ENCODE results near the gene RAB34. TPM values are rescaled to one million over a fixed set of nuclear protein-coding genes. Genes with fewer than 3 reads are reported as not detected.

The RAB34 gene
- total and polyA plus RNA-seq, 2 donors (not counting 3 experiments of a cell fraction or from before 2014, with no cell fraction given), result 62.3 to 113 TPM

- dilution Hi-C loops (cut with MboI; ENCODE audit: extremely low pct_ligation_motif_present, low sequenced_read_pairs), result no loop called here
- H3K79me2 ChIP-seq (ENCODE audit: control insufficient read depth, insufficient read depth, low read length), result no peaks in the 10 kb centered on the region
- intact Hi-C loops (cut with micrococcal nuclease), result no loop called here
- H2AFZ ChIP-seq (ENCODE audit: low read depth, low read length), result no peak overlapping the region
- no peak for TF ChIP-seq EZH2 (IDR thresholded peaks at IDR 0.05; ENCODE audit: borderline replicate concordance, low read depth, low read length, severe bottlenecking)
- TF ChIP-seq GATA2 (IDR thresholded peaks at IDR 0.05; ENCODE audit: insufficient read depth, insufficient read length, low read depth, low read length), result no peak
- TF ChIP-seq, protein P1, sequence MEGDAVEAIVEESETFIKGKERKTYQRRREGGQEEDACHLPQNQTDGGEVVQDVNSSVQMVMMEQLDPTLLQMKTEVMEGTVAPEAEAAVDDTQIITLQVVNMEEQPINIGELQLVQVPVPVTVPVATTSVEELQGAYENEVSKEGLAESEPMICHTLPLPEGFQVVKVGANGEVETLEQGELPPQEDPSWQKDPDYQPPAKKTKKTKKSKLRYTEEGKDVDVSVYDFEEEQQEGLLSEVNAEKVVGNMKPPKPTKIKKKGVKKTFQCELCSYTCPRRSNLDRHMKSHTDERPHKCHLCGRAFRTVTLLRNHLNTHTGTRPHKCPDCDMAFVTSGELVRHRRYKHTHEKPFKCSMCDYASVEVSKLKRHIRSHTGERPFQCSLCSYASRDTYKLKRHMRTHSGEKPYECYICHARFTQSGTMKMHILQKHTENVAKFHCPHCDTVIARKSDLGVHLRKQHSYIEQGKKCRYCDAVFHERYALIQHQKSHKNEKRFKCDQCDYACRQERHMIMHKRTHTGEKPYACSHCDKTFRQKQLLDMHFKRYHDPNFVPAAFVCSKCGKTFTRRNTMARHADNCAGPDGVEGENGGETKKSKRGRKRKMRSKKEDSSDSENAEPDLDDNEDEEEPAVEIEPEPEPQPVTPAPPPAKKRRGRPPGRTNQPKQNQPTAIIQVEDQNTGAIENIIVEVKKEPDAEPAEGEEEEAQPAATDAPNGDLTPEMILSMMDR (IDR thresholded peaks at IDR 0.05; ENCODE audit: extremely low read depth in 1 of 2, insufficient read depth in 1 of 2, low read depth in 1 of 2, low read length in 2 of 2), result no peak
- TF ChIP-seq POLR2A (IDR thresholded peaks at IDR 0.05; ENCODE audit: low read depth, low read length), result no peak
- no peak for TF ChIP-seq JUN (IDR thresholded peaks at IDR 0.05; ENCODE audit: borderline replicate concordance, insufficient read depth, insufficient read length, low read depth)
- TF ChIP-seq, protein P2, sequence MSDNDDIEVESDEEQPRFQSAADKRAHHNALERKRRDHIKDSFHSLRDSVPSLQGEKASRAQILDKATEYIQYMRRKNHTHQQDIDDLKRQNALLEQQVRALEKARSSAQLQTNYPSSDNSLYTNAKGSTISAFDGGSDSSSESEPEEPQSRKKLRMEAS (IDR thresholded peaks at IDR 0.05; ENCODE audit: insufficient read depth, insufficient read length), result no peak
- no peak for TF ChIP-seq FOS (IDR thresholded peaks at IDR 0.05; ENCODE audit: borderline replicate concordance, insufficient read depth, low read length)
- TF ChIP-seq POLR2AphosphoS5 (IDR thresholded peaks at IDR 0.05; ENCODE audit: insufficient read depth, low read depth, low read length), result no peak
- no peak for TF ChIP-seq MYC (IDR thresholded peaks at IDR 0.05; ENCODE audit: low read depth, low read length)
- H3K9ac ChIP-seq (replicated peaks; ENCODE audit: extremely low read depth, insufficient read depth, low read length), result no peak overlapping the region
- peaks cover 37 to 54% of the 10 kb centered on the region in 2 experiments for H3K36me3 ChIP-seq (ENCODE audit: control insufficient read depth in 2 of 2, extremely low read depth in 1 of 2, insufficient read depth in 2 of 2, low read length in 2 of 2)
- no peaks in the 10 kb centered on the region for H3K27me3 ChIP-seq (ENCODE audit: control insufficient read depth in 2 of 2, insufficient read depth in 2 of 2, low read length in 2 of 2)
- H3K9me1 ChIP-seq (replicated peaks; ENCODE audit: control insufficient read depth, extremely low read depth, insufficient read depth, low read length), result no peaks in the 10 kb centered on the region
- no peak overlapping the region for H3K4me2 ChIP-seq (ENCODE audit: insufficient read depth, low read length)
- no peaks in the 10 kb centered on the region for H3K9me3 ChIP-seq (replicated peaks; ENCODE audit: control insufficient read depth, insufficient read depth, low read length)
- no peak for FAIRE-seq
- POLR2A ChIA-PET, result no interaction called here
- no peaks in the 10 kb centered on the region for H3K4me1 ChIP-seq (ENCODE audit: control insufficient read depth, extremely low read depth, insufficient read depth, low read length)
- CTCF ChIA-PET, result interaction anchor here (0.7 to 2.8 kb wide), 4 partner anchors 13 to 32 kb away, joined by 3 to 12 read pairs (median 4); no protein-coding TSS in a partner anchor
- BruUV-seq (replicated peaks), result no TSS peak
- no peak overlapping the region for H3K4me3 ChIP-seq (replicated peaks in 1 of 3; ENCODE audit: insufficient read depth in 1 of 3, low read depth in 1 of 3, low read length in 3 of 3)
- no peaks in the 10 kb centered on the region for H4K20me1 ChIP-seq (replicated peaks; ENCODE audit: control insufficient read depth, extremely low read depth, insufficient read depth, low read length)
- no peak for DNase-seq (ENCODE audit: low read depth, low spot score)
- no peak overlapping the region for H3K27ac ChIP-seq (ENCODE audit: insufficient read depth, low read depth, low read length)
Measured at GRCh38 chr17:28675490-28675889, 42.2 kb downstream of the RAB34 start.

All from endothelial cell of umbilical vein (primary cell).